T-cell (primary cell): ENCODE measurements around the gene GHRHR. TPM values are rescaled to one million over a fixed set of nuclear protein-coding genes. Genes with fewer than 3 reads are reported as not detected.

ENCODE experiments used
- ATAC-seq, 4 experiments: fragments of 200-7000 bp in 3 of 4; fragments of 150-1000 bp in 1 of 4; cut with Tn5 transposase; replicated peaks in 1 of 4; 1 replicate in 3 of 4; 2 replicates in 1 of 4; pipeline ENCODE4 v1.10.0; 2021; ENCODE audit warnings: moderate library complexity in 3 of 4, mild to moderate bottlenecking in 2 of 4, moderate number of reproducible peaks in 1 of 4
- CTCF ChIA-PET, 2 donors: fragments of 300-600 bp; sonication (Branson Sonifier 250); formaldehyde crosslinking; loops; one replicate each; lab custom pipeline; 2022; ENCODE audit warnings: antibody characterized with exemption in 2 of 2; lab: Charles Lee
- POLR2A ChIA-PET, 2 donors: fragments of 300-600 bp; sonication (Branson Sonifier 250); formaldehyde crosslinking; loops; one replicate each; lab custom pipeline; 2022; ENCODE audit warnings: antibody characterized with exemption in 2 of 2; lab: Charles Lee
- DNase-seq, 35 experiments: peaks; one replicate each; pipeline versions ENCODE4 v3.0.0 to v3.0.0-alpha.2; 2013 to 2023
- H3K27ac ChIP-seq: one replicate; pipeline ENCODE4 v1.5.1; 2013; ENCODE audit warnings: low read length
- H3K27me3 ChIP-seq, 2 experiments: replicated peaks in 1 of 2; 1 replicate in 1 of 2; 2 replicates in 1 of 2; pipeline versions ENCODE4 v1.6.1 to v1.7.0; 2013; ENCODE audit warnings: low read length in 1 of 2, mixed read lengths in 1 of 2; ENCODE audit not compliant: control insufficient read depth in 2 of 2, insufficient read depth in 2 of 2; ENCODE audit errors: extremely low read depth in 1 of 2
- H3K36me3 ChIP-seq, 2 donors: 1 replicate in 1 of 2; 2 replicates in 1 of 2; pipeline versions ENCODE4 v1.6.1 to v1.7.0; 2013; ENCODE audit warnings: low read length in 1 of 2; ENCODE audit not compliant: control insufficient read depth in 2 of 2, insufficient read depth in 1 of 2; ENCODE audit errors: extremely low read depth in 1 of 2
- H3K4me1 ChIP-seq, 2 experiments: 1 replicate in 1 of 2; 2 replicates in 1 of 2; pipeline versions ENCODE4 v1.6.1 to v1.7.0; 2013; ENCODE audit warnings: low read length in 2 of 2, mixed read lengths in 1 of 2; ENCODE audit not compliant: insufficient read depth in 2 of 2, control insufficient read depth in 1 of 2; ENCODE audit errors: extremely low read depth in 1 of 2
- H3K4me3 ChIP-seq, 2 donors: 1 replicate in 1 of 2; 2 replicates in 1 of 2; pipeline versions ENCODE4 v1.5.1 to v1.7.0; 2013; ENCODE audit warnings: mild to moderate bottlenecking in 2 of 2, low read length in 1 of 2, moderate library complexity in 1 of 2; ENCODE audit not compliant: control insufficient read depth in 1 of 2; ENCODE audit errors: extremely low read depth in 1 of 2
- H3K9me3 ChIP-seq: 2 replicates; pipeline ENCODE4 v1.7.0; 2013
- H3K27ac Mint-ChIP-seq, 2 donors: one replicate each; pipeline ENCODE4 v1.8.0; 2020 to 2021; ENCODE audit warnings: mild to moderate bottlenecking in 2 of 2, mixed read lengths in 2 of 2
- H3K27me3 Mint-ChIP-seq, 2 donors: one replicate each; pipeline ENCODE4 v1.8.0; 2021 to 2022; ENCODE audit warnings: mixed read lengths in 2 of 2
- H3K36me3 Mint-ChIP-seq: one replicate; pipeline ENCODE4 v1.8.0; 2021; ENCODE audit warnings: mixed read lengths
- H3K4me1 Mint-ChIP-seq, 3 donors: one replicate each; pipeline ENCODE4 v1.8.0; 2020 to 2022; ENCODE audit warnings: mixed read lengths in 3 of 3, mild to moderate bottlenecking in 1 of 3
- H3K4me3 Mint-ChIP-seq, 3 donors: one replicate each; pipeline ENCODE4 v1.8.0; 2020 to 2022; ENCODE audit warnings: mild to moderate bottlenecking in 3 of 3, mixed read lengths in 3 of 3, moderate library complexity in 3 of 3
- H3K9me3 Mint-ChIP-seq, 3 donors: one replicate each; pipeline ENCODE4 v1.8.0; 2020 to 2022; ENCODE audit warnings: mixed read lengths in 3 of 3
- WGBS: methylation state at CpG from one replicate; pipeline ENCODE4 v1.1.5; 2013; ENCODE audit warnings: missing lambda C conversion rate; ENCODE audit not compliant: insufficient coverage; 5-methylcytosine and 5-hydroxymethylcytosine counted together
- total RNA-seq, 35 experiments: library from RNA in 6 of 35; stranded (reverse) in 6 of 35; fragments of 120-200 nt in 1 of 35; gene quantifications; one replicate each; pipeline versions ENCODE4 v1.2.1 to v1.2.4 and lab custom pipeline; 2013 to 2026

The GHRHR gene
- total RNA-seq, 5 donors from 2014 or later (not counting 1 experiment from before 2014, with no cell fraction given) = not detected

DNA sequence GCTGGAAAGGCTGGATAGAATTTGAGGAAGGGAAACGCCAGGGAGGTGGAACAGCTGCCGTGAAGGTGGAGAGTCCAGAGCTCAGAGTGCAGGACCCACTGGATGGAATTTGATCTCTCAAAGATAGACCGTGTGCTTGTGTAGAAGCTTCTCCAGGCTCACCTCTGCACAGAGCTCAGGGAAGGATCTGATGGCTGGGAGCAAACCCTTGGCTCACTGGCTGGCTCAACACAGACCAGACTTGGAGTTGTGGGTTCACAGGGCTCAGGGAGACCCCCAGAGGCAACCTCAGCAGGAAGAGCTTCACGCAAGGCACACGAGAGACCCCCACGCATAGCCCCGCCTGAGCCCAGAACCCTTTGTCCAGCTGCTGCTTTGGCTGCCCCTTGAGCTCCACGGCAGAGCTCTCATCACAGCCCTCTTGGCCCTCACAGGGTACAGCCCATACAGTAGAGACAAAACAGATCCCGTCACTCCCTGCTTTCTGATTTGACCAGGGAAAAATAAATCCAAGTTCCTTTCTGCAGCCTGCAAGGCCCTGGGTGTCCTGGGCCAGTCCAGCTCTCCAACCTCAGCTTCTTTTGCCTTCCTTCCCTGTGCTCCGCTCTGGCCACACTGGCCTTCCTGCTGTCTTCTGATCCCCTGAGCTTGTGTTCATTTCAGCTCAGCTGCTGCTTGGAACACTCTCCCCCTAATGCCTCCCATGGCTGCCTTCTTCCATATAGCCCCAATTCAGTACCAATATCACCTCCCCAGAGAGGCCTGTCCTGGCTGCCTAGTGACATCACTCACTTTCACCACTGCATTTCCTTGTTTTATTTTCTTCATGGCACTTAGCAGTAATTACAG is 26.3 kb downstream of the GHRHR start:
- Mint-ChIP-seq H3K9me3 (no peaks in the 10 kb centered on the region), H3K27ac (no peak overlapping the region), H3K27me3 (peaks cover 14 to 23% of the 10 kb centered on the region in 2 donors), H3K36me3 (no peaks in the 10 kb centered on the region), H3K4me1 (peaks cover 3 to 23% (median 11%) of the 10 kb centered on the region in 3 donors), H3K4me3 (no peak overlapping the region)
- DNase-seq = no peak
- no peak overlapping the region for H3K27ac ChIP-seq
- ChIA-PET POLR2A (interaction anchor here in 1 of 2 donors (0.6 kb wide), 1 partner anchor 38 kb away, joined by 5 read pairs; no protein-coding TSS in a partner anchor), CTCF (interaction anchor here in 1 of 2 donors (0.8 kb wide), 1 partner anchor 133 kb away, joined by 3 read pairs; no protein-coding TSS in a partner anchor)
- no peaks in the 10 kb centered on the region for H3K36me3 ChIP-seq
- H3K9me3 ChIP-seq = no peaks in the 10 kb centered on the region
- peaks cover 0 to 9% of the 10 kb centered on the region in 2 experiments for H3K4me1 ChIP-seq
- no peak for ATAC-seq
- 85% methylated on average over 10 of the region's 10 CpGs for WGBS
- H3K4me3 ChIP-seq = no peak overlapping the region
- H3K27me3 ChIP-seq = peaks cover 3 to 28% of the 10 kb centered on the region in 2 experiments

DNA sequence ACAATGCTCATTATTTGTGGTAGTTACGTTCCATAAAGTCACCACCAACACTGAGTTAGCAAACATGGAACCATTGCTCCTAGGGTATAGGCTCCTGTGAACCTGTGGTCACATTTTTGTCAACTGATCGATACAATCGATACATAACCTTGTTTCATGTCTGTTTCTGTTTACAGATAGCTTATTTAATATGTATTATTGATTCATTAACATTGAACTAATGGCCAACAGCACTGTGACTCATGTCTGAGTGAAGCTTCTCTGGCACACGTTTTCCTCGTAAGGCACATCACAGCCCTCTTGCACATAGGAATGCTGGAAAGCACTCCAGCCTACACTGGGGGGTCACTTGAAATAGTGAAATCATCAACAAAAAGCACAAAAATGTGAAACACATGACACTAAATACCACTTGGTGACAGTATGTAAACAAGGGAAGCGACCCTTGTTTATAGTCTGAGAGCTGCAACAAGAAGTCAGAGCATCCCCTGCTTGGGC is 27.0 kb downstream of the GHRHR start:
- CTCF ChIA-PET = interaction anchor here in 1 of 2 donors (0.8 kb wide), 1 partner anchor 132 kb away, joined by 3 read pairs; no protein-coding TSS in a partner anchor
- no peak overlapping the region for H3K4me3 Mint-ChIP-seq
- no peak for DNase-seq
- no peaks in the 10 kb centered on the region for H3K9me3 Mint-ChIP-seq
- H3K27ac ChIP-seq = no peak overlapping the region
- peaks cover 3 to 20% (median 10%) of the 10 kb centered on the region in 3 donors for H3K4me1 Mint-ChIP-seq
- H3K27me3 ChIP-seq = peaks cover 0 to 25% of the 10 kb centered on the region in 2 experiments
- H3K36me3 ChIP-seq = no peaks in the 10 kb centered on the region
- POLR2A ChIA-PET = no interaction called here
- no peaks in the 10 kb centered on the region for H3K9me3 ChIP-seq
- no peaks in the 10 kb centered on the region for H3K36me3 Mint-ChIP-seq
- no peak overlapping the region for H3K27ac Mint-ChIP-seq
- H3K27me3 Mint-ChIP-seq = peaks cover 11 to 16% of the 10 kb centered on the region in 2 donors
- ATAC-seq = no peak
- H3K4me3 ChIP-seq = no peak overlapping the region
- no CpG with 5 or more reads among the region's 6 CpGs for WGBS
- H3K4me1 ChIP-seq = peaks cover 0 to 9% of the 10 kb centered on the region in 2 experiments

DNA sequence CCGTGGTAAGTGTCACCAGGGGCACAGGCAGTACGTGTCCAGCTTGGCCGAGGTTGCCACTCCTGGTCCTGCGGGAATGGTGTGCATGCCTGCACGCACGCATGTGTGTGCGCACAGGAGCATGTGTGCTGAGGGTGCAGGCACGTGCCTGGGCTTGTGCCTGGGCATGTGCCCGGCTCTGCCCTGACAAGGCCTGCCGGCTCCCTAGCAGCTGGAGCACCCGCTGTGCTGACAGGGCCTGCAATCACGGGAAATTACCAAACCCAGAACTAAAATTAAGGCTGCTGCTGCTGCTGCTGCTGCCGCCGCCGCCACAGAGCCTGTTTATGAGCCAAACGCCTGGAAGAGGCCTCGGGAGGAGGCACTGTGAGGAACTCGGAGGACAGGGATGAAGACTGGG is 28.7 kb downstream of the GHRHR start:
- no peak overlapping the region for H3K27ac Mint-ChIP-seq
- WGBS = 85% methylated on average over 15 of the region's 18 CpGs
- no peaks in the 10 kb centered on the region for H3K9me3 Mint-ChIP-seq
- no peaks in the 10 kb centered on the region for H3K36me3 ChIP-seq
- ChIA-PET POLR2A (no interaction called here), CTCF (no interaction called here)
- peaks cover 3 to 4% (median 4%) of the 10 kb centered on the region in 3 donors for H3K4me1 Mint-ChIP-seq
- no peak overlapping the region for H3K4me3 ChIP-seq
- DNase-seq = no peak
- H3K9me3 ChIP-seq = no peaks in the 10 kb centered on the region
- no peaks in the 10 kb centered on the region for H3K36me3 Mint-ChIP-seq
- no peak for ATAC-seq
- peaks cover 0 to 6% of the 10 kb centered on the region in 2 experiments for H3K4me1 ChIP-seq
- H3K27me3 Mint-ChIP-seq = peaks cover 3 to 7% of the 10 kb centered on the region in 2 donors
- H3K27me3 ChIP-seq = peaks cover 0 to 15% of the 10 kb centered on the region in 2 experiments
- no peak overlapping the region for H3K27ac ChIP-seq
- H3K4me3 Mint-ChIP-seq = no peak overlapping the region

DNA sequence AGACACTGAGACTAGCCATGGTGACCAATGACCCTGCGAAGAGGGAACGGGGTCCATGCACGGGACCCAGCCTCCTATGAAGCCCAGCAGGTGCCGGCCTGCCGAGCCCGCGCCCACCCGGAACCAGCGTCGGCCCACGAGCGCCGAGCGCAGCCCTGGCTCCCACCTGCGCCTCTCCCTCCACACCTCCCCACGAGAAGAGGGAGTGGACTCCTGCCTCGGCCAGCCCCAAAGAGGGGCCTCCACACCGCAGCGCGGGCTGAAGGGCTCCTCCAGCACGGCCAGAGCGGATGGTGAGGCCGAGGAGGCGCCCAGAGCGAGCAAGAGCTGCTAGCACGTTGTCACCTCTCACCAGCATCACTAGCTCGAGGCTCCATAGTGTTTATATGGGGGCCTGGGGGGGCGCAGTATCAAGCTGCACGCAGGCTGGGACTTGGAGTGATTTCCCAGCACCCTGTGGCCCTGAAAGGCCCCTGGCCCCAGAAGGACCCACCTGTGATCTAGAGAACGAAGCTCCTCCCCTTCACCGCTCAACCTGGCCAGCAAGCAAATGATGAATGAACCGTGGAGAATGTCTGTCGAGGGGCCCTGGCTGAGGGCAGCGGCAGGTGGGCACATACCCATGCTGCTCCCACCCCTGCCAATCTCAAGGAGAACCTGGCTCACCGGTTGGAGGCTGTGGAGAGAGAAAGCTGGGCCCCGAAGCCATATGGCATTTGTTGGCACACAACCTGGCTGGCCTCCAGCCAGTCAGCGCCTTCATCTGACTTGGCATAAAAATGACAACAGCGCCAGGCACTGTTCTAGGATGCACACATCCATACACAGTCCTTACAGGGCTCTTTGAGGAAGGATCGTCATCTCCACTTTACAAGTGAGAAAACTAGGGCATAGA is 30.7 kb downstream of the GHRHR start:
- no peaks in the 10 kb centered on the region for H3K9me3 ChIP-seq
- no peaks in the 10 kb centered on the region for H3K4me1 ChIP-seq
- Mint-ChIP-seq H3K36me3 (no peaks in the 10 kb centered on the region), H3K27ac (no peak overlapping the region), H3K4me3 (no peak overlapping the region), H3K4me1 (no peaks in the 10 kb centered on the region), H3K27me3 (peaks cover 0 to 1% of the 10 kb centered on the region in 2 donors), H3K9me3 (no peaks in the 10 kb centered on the region)
- DNase-seq = no peak
- no peak overlapping the region for H3K27ac ChIP-seq
- ChIA-PET POLR2A (no interaction called here), CTCF (no interaction called here)
- ATAC-seq = no peak
- H3K27me3 ChIP-seq = peaks cover 0 to 12% of the 10 kb centered on the region in 2 experiments
- WGBS = 95% methylated on average over 24 of the region's 39 CpGs
- H3K4me3 ChIP-seq = no peak overlapping the region
- H3K36me3 ChIP-seq = no peaks in the 10 kb centered on the region

DNA sequence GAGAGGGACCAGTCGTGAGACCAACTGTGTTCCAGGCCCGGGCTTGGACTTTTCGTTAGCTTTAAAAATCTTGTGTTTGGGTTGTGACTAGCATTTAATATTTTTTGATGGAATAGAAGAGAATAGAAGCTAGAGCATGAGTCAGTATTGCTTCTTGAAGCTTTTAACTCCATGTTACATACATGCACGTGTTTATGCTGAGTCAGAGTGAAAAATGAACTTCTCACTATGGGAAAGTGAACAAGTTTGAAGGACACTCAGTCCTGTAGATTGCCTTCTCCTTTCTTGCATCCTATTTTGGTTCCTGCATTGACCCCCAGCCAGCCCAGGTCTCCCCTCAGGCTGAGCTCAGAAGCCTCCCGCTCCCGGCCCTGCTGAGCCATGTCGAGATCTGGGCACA is 31.8 kb downstream of the GHRHR start:
- WGBS = 87% methylated on average over 6 of the region's 7 CpGs
- no peaks in the 10 kb centered on the region for H3K9me3 ChIP-seq
- CTCF ChIA-PET = no interaction called here
- H3K27me3 ChIP-seq = peaks cover 0 to 12% of the 10 kb centered on the region in 2 experiments
- no peaks in the 10 kb centered on the region for H3K4me1 Mint-ChIP-seq
- no peaks in the 10 kb centered on the region for H3K36me3 Mint-ChIP-seq
- POLR2A ChIA-PET = no interaction called here
- no peaks in the 10 kb centered on the region for H3K9me3 Mint-ChIP-seq
- H3K4me3 Mint-ChIP-seq = no peak overlapping the region
- ATAC-seq = no peak
- H3K4me1 ChIP-seq = no peaks in the 10 kb centered on the region
- no peak overlapping the region for H3K4me3 ChIP-seq
- H3K36me3 ChIP-seq = no peaks in the 10 kb centered on the region
- peaks cover 0 to 1% of the 10 kb centered on the region in 2 donors for H3K27me3 Mint-ChIP-seq
- no peak overlapping the region for H3K27ac Mint-ChIP-seq
- no peak overlapping the region for H3K27ac ChIP-seq
- DNase-seq = no peak

DNA sequence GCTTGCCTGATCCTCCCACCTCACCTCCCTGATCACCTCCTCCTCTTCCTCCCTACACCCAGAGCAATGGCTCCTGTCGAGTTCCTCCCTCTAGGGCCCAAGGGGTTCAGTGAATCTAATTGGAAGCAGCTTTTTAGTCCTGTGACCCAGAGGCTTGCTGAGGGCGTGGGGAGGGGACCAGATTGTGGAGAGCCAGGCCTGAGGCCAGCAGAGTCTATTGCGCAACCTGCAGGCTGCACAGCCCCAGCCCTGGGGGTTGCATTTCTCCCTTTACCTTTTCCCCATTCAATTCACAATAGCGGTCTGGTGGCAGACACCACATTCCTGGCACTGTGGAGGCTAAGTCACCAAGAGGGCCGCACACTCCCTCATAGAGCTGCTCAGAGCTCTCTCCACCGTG is 32.5 kb downstream of the GHRHR start:
- peaks cover 0 to 13% of the 10 kb centered on the region in 2 experiments for H3K27me3 ChIP-seq
- H3K36me3 Mint-ChIP-seq = no peaks in the 10 kb centered on the region
- H3K27me3 Mint-ChIP-seq = peaks cover 0 to 1% of the 10 kb centered on the region in 2 donors
- no peaks in the 10 kb centered on the region for H3K36me3 ChIP-seq
- ATAC-seq (no peak), DNase-seq (no peak)
- no peaks in the 10 kb centered on the region for H3K4me1 ChIP-seq
- no peak overlapping the region for H3K27ac ChIP-seq
- H3K4me3 Mint-ChIP-seq = no peak overlapping the region
- 94% methylated on average over 4 of the region's 6 CpGs for WGBS
- no peak overlapping the region for H3K27ac Mint-ChIP-seq
- no peaks in the 10 kb centered on the region for H3K9me3 ChIP-seq
- ChIA-PET POLR2A (no interaction called here), CTCF (no interaction called here)
- peaks cover 0 to under 1% (median 0%) of the 10 kb centered on the region in 3 donors for H3K4me1 Mint-ChIP-seq
- no peaks in the 10 kb centered on the region for H3K9me3 Mint-ChIP-seq
- H3K4me3 ChIP-seq = no peak overlapping the region
